HG02870 (cell line): Measurements from ENCODE around the gene DENND4A.
"Not testable (repeated sequence)": the region's sequence is repeated elsewhere in the genome, so short reads cannot be mapped to it uniquely, and the experiment has no call there.

Source experiments
- ATAC-seq: cut with Tn5 transposase; IDR thresholded peaks from one replicate; pipeline ENCODE4 v1.9.1; 2021; ENCODE audit warnings: mild to moderate bottlenecking, moderate library complexity; ENCODE audit not compliant: unreplicated experiment

The DENND4A gene

GRCh38 chr15:65789759-65790425 lies 2.2 kb downstream of the DENND4A start:
- ATAC-seq = no peak

- ATAC-seq = no peak
Observed at GRCh38 chr15:65789105-65789504, 3.0 kb downstream of the DENND4A start.

GRCh38 chr15:65787260-65787659 lies 4.8 kb downstream of the DENND4A start:
- ATAC-seq = no peak

- no peak for ATAC-seq
Observed at GRCh38 chr15:65785151-65785550, 6.9 kb downstream of the DENND4A start.

GRCh38 chr15:65783872-65784271 lies 8.2 kb downstream of the DENND4A start:
- no peak for ATAC-seq

- no peak for ATAC-seq
Observed at GRCh38 chr15:65782096-65782495, 10.0 kb downstream of the DENND4A start.

GRCh38 chr15:65778701-65779100 lies 13.4 kb downstream of the DENND4A start:
- ATAC-seq = not testable (repeated sequence)

- no peak for ATAC-seq
Observed at GRCh38 chr15:65778269-65778668, 13.8 kb downstream of the DENND4A start.

GRCh38 chr15:65777843-65778242 lies 14.2 kb downstream of the DENND4A start:
- no peak for ATAC-seq

- no peak for ATAC-seq
Observed at GRCh38 chr15:65777053-65777452, 15.0 kb downstream of the DENND4A start.

- peak; percentile 74 for ATAC-seq
Observed at GRCh38 chr15:65773386-65774111, 18.5 kb downstream of the DENND4A start.

GRCh38 chr15:65772930-65773329 lies 19.2 kb downstream of the DENND4A start:
- no peak for ATAC-seq

GRCh38 chr15:65771870-65772269 lies 20.2 kb downstream of the DENND4A start:
- ATAC-seq = no peak

- no peak for ATAC-seq
Observed at GRCh38 chr15:65769482-65769881, 22.6 kb downstream of the DENND4A start.

- no peak for ATAC-seq
Observed at GRCh38 chr15:65767895-65768294, 24.2 kb downstream of the DENND4A start.

GRCh38 chr15:65767264-65767595 lies 24.9 kb downstream of the DENND4A start:
- ATAC-seq = no peak

- ATAC-seq = no peak
Observed at GRCh38 chr15:65766422-65767263, 25.4 kb downstream of the DENND4A start.

GRCh38 chr15:65765106-65765505 lies 27.0 kb downstream of the DENND4A start:
- ATAC-seq = no peak

- ATAC-seq = no peak
Observed at GRCh38 chr15:65762914-65763787, 28.9 kb downstream of the DENND4A start.

GRCh38 chr15:65762399-65762798 lies 29.7 kb downstream of the DENND4A start:
- no peak for ATAC-seq
